ENCODE measurements around the gene NOP53. TPM values are rescaled to one million over a fixed set of nuclear protein-coding genes. Genes with fewer than 3 reads are reported as not detected.
"Not testable (repeated sequence)": the region's sequence is repeated elsewhere in the genome, so short reads cannot be mapped to it uniquely, and the experiment has no call there.

Gene NOP53
- total and polyA plus RNA-seq, 2 donors, result 324 to 621 TPM

DNA sequence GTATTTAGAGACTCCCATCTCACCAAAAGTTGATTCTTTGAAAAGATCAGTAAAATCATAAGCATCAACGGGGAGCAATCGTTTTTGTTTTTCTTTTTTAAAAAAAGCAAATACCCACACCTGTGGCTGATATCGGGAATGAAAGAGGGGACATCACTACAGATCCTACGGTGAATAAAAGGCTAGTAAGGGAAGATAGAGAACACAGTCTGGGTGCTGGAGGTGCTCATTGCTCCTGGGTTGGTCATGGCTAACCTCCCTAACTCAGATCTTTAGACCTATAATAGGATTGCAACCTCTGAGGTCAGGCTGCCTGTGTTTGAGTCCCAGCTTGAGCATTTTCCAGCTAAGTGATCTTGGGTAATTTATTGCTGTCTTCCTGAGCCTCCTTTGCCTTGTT, 31.0 kb upstream of the NOP53 start:
- H3K9me3 ChIP-seq (ENCODE audit: control insufficient read depth in 2 of 2, insufficient read depth in 1 of 2, low read length in 1 of 2), result peaks cover 0 to 13% of the 10 kb centered on the region in 2 donors
- no peaks in the 10 kb centered on the region for H3K4me1 ChIP-seq (ENCODE audit: control insufficient read depth in 2 of 2, insufficient read depth in 2 of 2, low read length in 2 of 2)
- peaks cover 0 to 20% of the 10 kb centered on the region in 2 donors for H3K27me3 ChIP-seq (ENCODE audit: control insufficient read depth in 2 of 2, insufficient read depth in 1 of 2, low read length in 1 of 2)
- no peak for DNase-seq (ENCODE audit: low read depth in 6 of 9, low spot score in 9 of 9)
- H3K4me3 ChIP-seq (ENCODE audit: low read length in 2 of 2), result no peak overlapping the region
- H3K27ac ChIP-seq (ENCODE audit: low read depth in 1 of 2, low read length in 1 of 2), result no peak overlapping the region
- 97% methylated on average over 4 of the region's 4 CpGs for WGBS
- H3K36me3 ChIP-seq (ENCODE audit: control insufficient read depth in 2 of 2, insufficient read depth in 2 of 2, low read length in 1 of 2), result no peaks in the 10 kb centered on the region

DNA sequence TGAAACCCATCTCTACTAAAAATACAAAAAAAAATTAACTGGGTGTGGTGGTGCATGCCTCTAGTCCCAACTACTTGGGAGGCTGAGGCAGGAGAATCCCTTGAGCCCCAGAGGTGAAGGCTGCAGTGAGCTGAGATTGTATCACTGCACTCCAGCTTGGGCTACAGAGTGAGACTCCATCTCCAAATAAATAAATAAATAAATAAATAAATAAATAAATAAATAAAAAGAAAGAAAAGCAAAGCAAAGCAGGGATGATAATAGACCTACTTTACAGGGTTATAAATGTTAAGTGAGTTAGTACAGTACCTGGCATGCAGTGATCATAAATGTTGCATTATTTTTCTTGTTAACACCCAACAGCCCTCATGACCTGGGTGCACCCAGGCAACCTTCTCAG, 30.5 kb upstream of the NOP53 start:
- not testable (repeated sequence) for DNase-seq (ENCODE audit: low read depth in 6 of 9, low spot score in 9 of 9); H3K4me3 ChIP-seq (ENCODE audit: low read length in 2 of 2); H3K4me1 ChIP-seq (ENCODE audit: control insufficient read depth in 2 of 2, insufficient read depth in 2 of 2, low read length in 2 of 2); H3K27ac ChIP-seq (ENCODE audit: low read depth in 1 of 2, low read length in 1 of 2); H3K36me3 ChIP-seq (ENCODE audit: control insufficient read depth in 2 of 2, insufficient read depth in 2 of 2, low read length in 1 of 2)
- H3K9me3 ChIP-seq (ENCODE audit: control insufficient read depth in 2 of 2, insufficient read depth in 1 of 2, low read length in 1 of 2), result peaks cover 0 to 13% of the 10 kb centered on the region in 2 donors
- H3K27me3 ChIP-seq (ENCODE audit: control insufficient read depth in 2 of 2, insufficient read depth in 1 of 2, low read length in 1 of 2), result peaks cover 0 to 20% of the 10 kb centered on the region in 2 donors

DNA sequence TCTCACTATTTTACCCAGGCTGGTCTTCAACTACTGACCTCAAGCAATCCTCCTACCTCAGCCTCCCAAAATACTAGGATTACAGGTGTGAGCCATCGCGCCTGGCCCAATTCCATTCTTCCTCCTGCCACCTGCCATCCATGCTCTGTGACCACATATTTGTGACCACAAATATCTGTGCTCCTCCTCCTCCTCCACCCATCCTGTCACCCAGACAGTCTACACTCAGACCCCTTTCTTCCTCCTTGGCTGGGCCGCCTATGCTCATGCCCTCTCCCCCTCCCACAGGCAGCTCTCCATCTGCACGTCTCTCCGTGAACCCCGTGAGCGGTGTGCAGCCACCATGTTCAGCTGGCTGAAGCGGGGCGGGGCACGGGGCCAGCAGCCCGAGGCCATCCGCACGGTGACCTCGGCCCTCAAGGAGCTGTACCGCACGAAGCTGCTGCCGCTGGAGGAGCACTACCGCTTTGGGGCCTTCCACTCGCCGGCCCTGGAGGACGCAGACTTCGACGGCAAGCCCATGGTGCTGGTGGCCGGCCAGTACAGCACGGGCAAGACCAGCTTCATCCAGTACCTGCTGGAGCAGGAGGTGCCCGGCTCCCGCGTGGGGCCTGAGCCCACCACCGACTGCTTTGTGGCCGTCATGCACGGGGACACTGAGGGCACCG, 28.9 kb upstream of the NOP53 start:
- Histone ChIP-seq H3K36me3 (ENCODE audit: control insufficient read depth in 2 of 2, insufficient read depth in 2 of 2, low read length in 1 of 2) (no peaks in the 10 kb centered on the region), H3K9me3 (ENCODE audit: control insufficient read depth in 2 of 2, insufficient read depth in 1 of 2, low read length in 1 of 2) (peaks cover 0 to 13% of the 10 kb centered on the region in 2 donors), H3K4me3 (ENCODE audit: low read length in 2 of 2) (no peak overlapping the region), H3K4me1 (ENCODE audit: control insufficient read depth in 2 of 2, insufficient read depth in 2 of 2, low read length in 2 of 2) (no peaks in the 10 kb centered on the region), H3K27ac (ENCODE audit: low read depth in 1 of 2, low read length in 1 of 2) (no peak overlapping the region), H3K27me3 (ENCODE audit: control insufficient read depth in 2 of 2, insufficient read depth in 1 of 2, low read length in 1 of 2) (peaks cover 0 to 20% of the 10 kb centered on the region in 2 donors)
- WGBS, result 93% methylated on average over 32 of the region's 32 CpGs
- DNase-seq (ENCODE audit: low read depth in 6 of 9, low spot score in 9 of 9), result no peak

DNA sequence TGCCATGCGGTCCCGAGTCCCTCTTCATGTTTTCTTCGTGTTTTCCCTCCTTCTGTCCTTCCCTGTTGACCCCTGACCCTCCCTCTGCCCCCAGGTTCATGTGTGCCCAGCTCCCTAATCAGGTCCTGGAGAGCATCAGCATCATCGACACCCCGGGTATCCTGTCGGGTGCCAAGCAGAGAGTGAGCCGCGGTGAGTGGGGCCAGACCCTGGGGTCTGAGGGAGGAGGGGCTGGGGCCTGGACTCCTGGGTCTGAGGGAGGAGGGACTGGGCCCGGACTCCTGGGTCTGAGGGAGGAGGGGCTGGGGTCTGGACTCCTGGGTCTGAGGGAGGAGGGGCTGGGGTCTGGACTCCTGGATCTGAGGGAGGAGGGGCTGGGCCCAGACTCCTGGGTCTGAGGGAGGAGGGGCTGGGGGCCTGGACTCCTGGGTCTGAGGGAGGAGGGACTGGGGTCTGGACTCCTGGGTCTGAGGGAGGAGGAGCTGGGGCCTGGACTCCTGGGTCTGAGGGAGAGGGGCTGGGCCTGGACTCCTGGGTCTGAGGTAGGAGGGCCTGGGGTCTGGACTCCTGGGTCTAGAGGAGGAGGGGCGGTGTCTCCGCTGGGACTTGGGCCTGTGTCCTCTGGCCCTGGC, 26.8 kb upstream of the NOP53 start:
- Histone ChIP-seq H3K9me3 (ENCODE audit: control insufficient read depth in 2 of 2, insufficient read depth in 1 of 2, low read length in 1 of 2) (peaks cover 0 to 11% of the 10 kb centered on the region in 2 donors), H3K27ac (ENCODE audit: low read depth in 1 of 2, low read length in 1 of 2) (peak overlapping the region in 1 of 2 donors; percentile 37)
- not testable (repeated sequence) for H3K4me3 ChIP-seq (ENCODE audit: low read length in 2 of 2); H3K4me1 ChIP-seq (ENCODE audit: control insufficient read depth in 2 of 2, insufficient read depth in 2 of 2, low read length in 2 of 2); H3K36me3 ChIP-seq (ENCODE audit: control insufficient read depth in 2 of 2, insufficient read depth in 2 of 2, low read length in 1 of 2); H3K27me3 ChIP-seq (ENCODE audit: control insufficient read depth in 2 of 2, insufficient read depth in 1 of 2, low read length in 1 of 2); DNase-seq (ENCODE audit: low read depth in 6 of 9, low spot score in 9 of 9)
- WGBS, result 92% methylated on average over 11 of the region's 11 CpGs

DNA sequence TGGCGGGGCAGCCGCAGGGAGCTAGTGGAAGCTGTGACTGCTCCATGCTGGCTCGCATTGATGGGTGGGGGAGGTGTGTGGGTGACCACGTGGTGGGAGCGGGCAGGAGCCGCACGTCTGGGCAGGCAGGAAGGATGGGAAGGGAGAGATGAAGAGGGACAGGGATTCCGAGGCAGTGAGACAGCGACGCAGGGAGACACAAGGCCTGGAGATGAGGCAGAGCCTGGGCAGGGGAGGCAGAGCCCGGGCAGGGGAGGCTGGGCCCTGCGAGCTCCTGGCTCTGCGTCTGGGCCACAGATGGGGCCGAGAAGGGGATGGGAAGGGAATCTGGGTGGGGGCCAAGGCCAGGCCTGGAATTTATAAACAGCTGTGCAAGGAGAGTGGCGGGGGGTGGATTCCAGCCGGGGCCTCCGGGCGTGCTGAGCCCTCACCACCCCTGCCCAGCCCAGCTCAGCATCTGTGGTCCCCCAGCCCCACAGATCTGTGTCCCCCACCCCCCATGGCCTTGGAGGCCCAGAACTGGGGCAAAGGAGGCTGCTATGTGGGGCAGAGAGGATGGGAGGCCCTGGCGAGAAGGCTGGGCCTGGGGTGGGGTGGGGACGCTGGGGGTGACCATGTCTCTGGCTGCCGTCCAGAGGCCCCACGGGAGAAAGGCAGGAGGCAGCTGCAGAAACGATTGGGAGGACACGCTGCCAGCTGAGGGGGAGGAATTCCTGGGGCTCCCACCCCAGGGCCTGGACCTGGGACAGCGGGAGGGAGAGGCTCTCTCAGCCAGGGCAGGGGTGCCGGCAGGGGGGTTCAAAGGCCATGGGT, 26.1 kb upstream of the NOP53 start:
- Histone ChIP-seq H3K4me3 (ENCODE audit: low read length in 2 of 2) (no peak overlapping the region), H3K27me3 (ENCODE audit: control insufficient read depth in 2 of 2, insufficient read depth in 1 of 2, low read length in 1 of 2) (peaks cover 0 to 2% of the 10 kb centered on the region in 2 donors), H3K36me3 (ENCODE audit: control insufficient read depth in 2 of 2, insufficient read depth in 2 of 2, low read length in 1 of 2) (no peaks in the 10 kb centered on the region), H3K9me3 (ENCODE audit: control insufficient read depth in 2 of 2, insufficient read depth in 1 of 2, low read length in 1 of 2) (peaks cover 0 to 4% of the 10 kb centered on the region in 2 donors), H3K4me1 (ENCODE audit: control insufficient read depth in 2 of 2, insufficient read depth in 2 of 2, low read length in 2 of 2) (peaks cover 0 to 4% of the 10 kb centered on the region in 2 donors), H3K27ac (ENCODE audit: low read depth in 1 of 2, low read length in 1 of 2) (peak overlapping the region; percentile 53 to 64)
- no peak for DNase-seq (ENCODE audit: low read depth in 6 of 9, low spot score in 9 of 9)
- WGBS, result 89% methylated on average over 26 of the region's 26 CpGs

DNA sequence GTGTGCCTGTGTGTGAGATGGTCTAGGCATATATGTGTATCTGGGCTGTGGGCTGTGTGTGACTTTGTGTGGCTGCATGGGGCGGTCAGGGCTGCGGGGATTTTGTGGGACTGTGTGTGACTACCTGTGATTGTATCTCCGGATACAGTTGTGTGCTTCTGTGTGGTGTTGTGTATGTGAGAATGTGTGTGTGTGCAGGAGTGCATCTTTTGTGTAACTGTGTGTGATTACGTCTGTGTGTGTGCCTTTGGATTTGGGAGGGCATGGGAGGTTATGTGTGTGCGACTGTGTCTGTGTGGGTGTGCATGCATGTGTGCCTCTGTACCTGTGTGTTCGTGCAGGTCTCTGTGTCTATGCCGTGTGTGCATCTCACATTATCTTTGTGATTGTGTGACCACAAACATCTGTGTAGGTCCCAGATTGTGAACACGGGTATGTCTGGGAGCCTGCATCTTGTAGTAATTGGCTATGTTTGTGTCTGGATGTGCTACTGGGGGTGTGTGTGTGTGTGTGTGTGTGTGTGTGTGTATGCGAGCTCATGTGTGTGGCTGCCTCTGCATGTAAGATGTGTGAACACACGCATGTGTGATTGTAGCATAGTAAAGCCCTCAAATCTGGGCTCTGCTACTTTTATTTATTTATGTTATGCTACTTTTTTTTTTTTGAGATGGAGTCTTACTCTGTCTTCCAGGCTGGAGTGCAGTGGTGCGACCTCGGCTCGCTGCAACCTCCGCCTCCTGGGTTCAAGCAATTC, 24.5 kb upstream of the NOP53 start:
- no peaks in the 10 kb centered on the region for H3K9me3 ChIP-seq (ENCODE audit: control insufficient read depth in 2 of 2, insufficient read depth in 1 of 2, low read length in 1 of 2)
- H3K36me3 ChIP-seq (ENCODE audit: control insufficient read depth in 2 of 2, insufficient read depth in 2 of 2, low read length in 1 of 2), result no peaks in the 10 kb centered on the region
- 93% methylated on average over 14 of the region's 14 CpGs for WGBS
- no peaks in the 10 kb centered on the region for H3K27me3 ChIP-seq (ENCODE audit: control insufficient read depth in 2 of 2, insufficient read depth in 1 of 2, low read length in 1 of 2)
- H3K27ac ChIP-seq (ENCODE audit: low read depth in 1 of 2, low read length in 1 of 2), result no peak overlapping the region
- H3K4me3 ChIP-seq (ENCODE audit: low read length in 2 of 2), result no peak overlapping the region
- H3K4me1 ChIP-seq (ENCODE audit: control insufficient read depth in 2 of 2, insufficient read depth in 2 of 2, low read length in 2 of 2), result peaks cover 0 to 4% of the 10 kb centered on the region in 2 donors
- DNase-seq (ENCODE audit: low read depth in 6 of 9, low spot score in 9 of 9), result no peak

DNA sequence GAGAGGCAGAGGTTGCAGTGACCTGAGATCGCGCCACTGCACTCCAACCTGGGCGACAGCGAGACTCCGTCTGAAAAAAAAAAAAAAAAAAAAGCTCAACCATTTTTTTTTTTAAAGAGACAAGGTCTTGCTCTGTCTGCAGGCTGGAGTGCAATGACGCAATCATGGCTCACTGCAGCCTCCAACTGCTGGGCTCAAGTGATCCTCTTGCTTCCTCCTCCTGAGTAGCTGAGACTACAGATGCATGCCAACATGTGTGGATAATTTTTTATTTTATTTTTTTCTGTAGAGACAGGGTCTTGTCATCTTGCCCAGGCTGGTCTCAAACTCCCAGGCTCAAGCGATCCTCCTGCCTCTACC, 21.8 kb upstream of the NOP53 start:
- Histone ChIP-seq H3K27ac (ENCODE audit: low read depth in 1 of 2, low read length in 1 of 2) (no peak overlapping the region), H3K36me3 (ENCODE audit: control insufficient read depth in 2 of 2, insufficient read depth in 2 of 2, low read length in 1 of 2) (no peaks in the 10 kb centered on the region), H3K4me3 (ENCODE audit: low read length in 2 of 2) (no peak overlapping the region), H3K27me3 (ENCODE audit: control insufficient read depth in 2 of 2, insufficient read depth in 1 of 2, low read length in 1 of 2) (no peaks in the 10 kb centered on the region), H3K9me3 (ENCODE audit: control insufficient read depth in 2 of 2, insufficient read depth in 1 of 2, low read length in 1 of 2) (no peaks in the 10 kb centered on the region), H3K4me1 (ENCODE audit: control insufficient read depth in 2 of 2, insufficient read depth in 2 of 2, low read length in 2 of 2) (peaks cover 0 to 4% of the 10 kb centered on the region in 2 donors)
- WGBS, result 40% methylated on average over 7 of the region's 7 CpGs
- no peak for DNase-seq (ENCODE audit: low read depth in 6 of 9, low spot score in 9 of 9)

DNA sequence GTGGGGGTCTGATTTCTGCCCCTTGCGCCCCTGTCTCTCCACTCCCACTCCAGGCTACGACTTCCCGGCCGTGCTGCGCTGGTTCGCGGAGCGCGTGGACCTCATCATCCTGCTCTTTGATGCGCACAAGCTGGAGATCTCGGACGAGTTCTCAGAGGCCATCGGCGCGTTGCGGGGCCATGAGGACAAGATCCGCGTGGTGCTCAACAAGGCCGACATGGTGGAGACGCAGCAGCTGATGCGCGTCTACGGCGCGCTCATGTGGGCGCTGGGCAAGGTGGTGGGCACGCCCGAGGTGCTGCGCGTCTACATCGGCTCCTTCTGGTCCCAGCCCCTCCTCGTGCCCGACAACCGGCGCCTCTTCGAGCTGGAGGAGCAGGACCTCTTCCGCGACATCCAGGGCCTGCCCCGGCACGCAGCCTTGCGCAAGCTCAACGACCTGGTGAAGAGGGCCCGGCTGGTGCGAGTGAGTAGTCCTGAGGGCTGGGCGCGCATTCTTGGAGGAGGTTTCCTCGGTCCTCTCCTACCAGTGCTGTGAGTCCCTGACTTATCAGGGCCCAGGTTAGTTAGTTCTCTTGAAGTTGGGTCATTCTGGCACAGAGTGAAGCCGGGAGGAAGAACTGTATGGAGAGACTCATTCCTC, 19.5 kb upstream of the NOP53 start:
- H3K4me3 ChIP-seq (ENCODE audit: low read length in 2 of 2), result no peak overlapping the region
- WGBS, result 97% methylated on average over 48 of the region's 48 CpGs

More for the DNA sequence above, 19.5 kb upstream of the NOP53 start:
- Histone ChIP-seq H3K27ac (ENCODE audit: low read depth in 1 of 2, low read length in 1 of 2) (peak overlapping the region in 1 of 2 donors; percentile 54), H3K27me3 (ENCODE audit: control insufficient read depth in 2 of 2, insufficient read depth in 1 of 2, low read length in 1 of 2) (peaks cover 0 to 21% of the 10 kb centered on the region in 2 donors), H3K9me3 (ENCODE audit: control insufficient read depth in 2 of 2, insufficient read depth in 1 of 2, low read length in 1 of 2) (no peaks in the 10 kb centered on the region), H3K4me1 (ENCODE audit: control insufficient read depth in 2 of 2, insufficient read depth in 2 of 2, low read length in 2 of 2) (peaks cover 10 to 22% of the 10 kb centered on the region in 2 donors), H3K36me3 (ENCODE audit: control insufficient read depth in 2 of 2, insufficient read depth in 2 of 2, low read length in 1 of 2) (no peaks in the 10 kb centered on the region)
- DNase-seq (ENCODE audit: low read depth in 6 of 9, low spot score in 9 of 9), result no peak
